HG02885 (cell line): Measurements from ENCODE around the gene MRTFA.
A peak's percentile ranks its signal among the peaks of the same experiment; 100 is the strongest.

Experiments
- ATAC-seq: cut with Tn5 transposase; IDR thresholded peaks from one replicate; pipeline ENCODE4 v1.9.1; 2021; ENCODE audit warnings: mild to moderate bottlenecking; ENCODE audit not compliant: unreplicated experiment, poor library complexity

Gene MRTFA

DNA sequence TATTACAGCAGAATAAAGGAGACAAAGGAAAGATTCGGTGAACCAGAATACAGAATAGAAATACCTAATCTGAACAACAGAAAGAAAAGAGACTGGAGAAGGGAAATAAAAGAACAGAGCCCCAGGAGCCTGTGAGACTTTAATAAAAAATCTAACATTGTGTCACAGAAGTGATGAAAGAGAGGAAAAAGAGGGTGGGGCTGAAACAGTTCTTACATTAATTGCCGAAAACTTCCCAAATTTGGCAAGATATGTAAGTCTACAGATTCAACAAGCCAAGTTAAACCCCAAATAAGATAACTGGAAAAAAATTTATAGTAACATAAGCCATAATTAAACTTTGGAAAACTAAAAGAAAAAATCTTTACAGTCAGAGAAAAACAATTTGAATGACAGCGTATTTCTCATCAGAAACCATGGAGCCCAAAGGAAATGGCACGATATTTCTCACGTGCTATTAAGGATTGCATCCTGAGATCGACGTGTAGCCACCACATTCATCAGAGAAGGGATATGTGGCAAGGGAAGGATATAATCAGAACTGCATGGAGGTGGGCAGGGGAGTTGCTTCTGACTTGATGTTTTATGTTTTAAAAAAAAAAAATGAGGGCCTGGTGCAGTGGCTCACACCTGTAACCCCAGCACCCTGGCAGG lies 192.2 kb downstream of the MRTFA start:
- ATAC-seq = no peak

- no peak for ATAC-seq
Observed at GRCh38 chr22:40443732-40444131, 192.8 kb downstream of the MRTFA start.

- no peak for ATAC-seq
Observed at GRCh38 chr22:40441761-40442390, 194.6 kb downstream of the MRTFA start.

DNA sequence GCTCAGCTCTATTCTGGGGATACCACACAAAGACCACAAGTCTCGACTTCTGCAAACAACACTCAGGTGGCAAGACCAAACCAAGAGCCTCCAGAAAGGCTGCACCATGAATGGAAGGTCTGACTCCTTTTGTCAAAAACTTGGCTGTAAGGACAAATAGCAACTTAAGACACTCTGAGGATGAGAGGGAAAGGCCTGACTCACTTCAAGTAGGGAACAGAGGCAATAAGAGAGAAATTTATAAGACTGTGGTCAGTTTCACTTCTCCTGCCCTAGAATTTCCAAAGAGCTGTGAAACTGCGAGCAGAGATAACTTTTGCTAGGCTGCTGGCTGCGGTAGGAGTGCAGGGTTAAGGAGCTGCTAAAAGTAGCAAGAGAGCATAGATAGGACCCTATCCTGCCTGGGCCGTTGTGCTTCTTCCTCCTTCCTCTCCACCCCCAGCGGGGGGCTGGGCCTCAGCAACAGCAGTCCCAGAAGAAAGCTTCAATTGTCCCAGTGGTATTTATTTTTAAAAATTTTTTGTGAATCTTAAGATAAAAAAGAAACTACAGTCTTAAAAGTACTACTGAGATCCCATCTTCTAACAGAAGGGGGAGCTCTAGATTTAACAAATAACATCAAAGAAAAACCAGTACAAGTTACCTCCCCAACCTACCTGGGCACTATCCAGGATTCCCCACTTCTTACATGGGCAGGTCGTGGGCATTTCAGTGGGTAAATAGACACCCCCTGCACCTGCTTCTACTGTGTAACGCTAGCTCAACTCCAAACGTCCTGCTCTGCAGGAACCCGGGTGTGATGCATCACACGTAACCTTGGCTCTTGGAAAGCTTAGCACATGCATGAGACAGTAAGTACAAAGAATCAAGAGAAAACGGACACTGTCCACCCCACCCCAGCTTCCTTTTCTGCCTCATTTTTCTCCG lies 199.8 kb downstream of the MRTFA start:
- peak; percentile 72 for ATAC-seq

DNA sequence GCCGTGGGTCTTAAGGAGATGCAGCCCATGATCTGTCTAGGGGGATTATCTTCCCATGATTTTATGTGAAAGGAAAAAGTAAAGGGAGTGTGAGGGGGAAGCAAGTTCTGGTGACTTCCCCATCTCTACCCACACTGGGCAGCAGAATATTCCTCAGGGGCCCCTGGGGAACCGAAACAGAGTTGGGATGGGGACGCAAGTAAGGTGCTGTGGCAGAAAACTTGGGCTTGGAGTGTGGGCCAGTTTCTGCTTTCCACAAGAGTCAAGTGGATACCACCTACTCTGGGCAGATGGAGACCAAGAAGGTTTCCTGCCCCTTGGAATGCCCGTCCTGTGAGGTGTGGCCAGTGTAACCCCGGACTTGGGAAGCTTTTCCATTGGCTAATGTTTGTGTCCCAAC lies 201.8 kb downstream of the MRTFA start:
- no peak for ATAC-seq

DNA sequence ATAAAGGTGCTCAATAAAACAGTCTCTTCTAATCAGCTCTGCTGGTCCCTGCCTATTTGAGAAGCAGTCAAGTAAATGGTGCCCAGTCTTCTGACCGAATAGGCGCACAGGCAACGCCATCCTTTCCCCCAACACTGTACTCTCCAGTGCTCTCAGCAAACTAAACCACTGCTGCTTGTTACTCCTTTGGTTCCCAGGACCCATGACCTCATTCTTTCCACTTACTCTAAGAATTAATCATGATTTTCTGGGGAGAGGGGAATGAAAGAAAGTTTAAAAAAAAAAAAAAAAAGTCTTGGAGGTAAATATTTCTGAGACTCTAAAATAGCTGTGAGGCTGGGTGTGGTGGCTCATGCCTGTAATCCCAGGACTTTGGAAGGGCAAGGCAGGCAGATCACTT lies 202.4 kb downstream of the MRTFA start:
- no peak for ATAC-seq

DNA sequence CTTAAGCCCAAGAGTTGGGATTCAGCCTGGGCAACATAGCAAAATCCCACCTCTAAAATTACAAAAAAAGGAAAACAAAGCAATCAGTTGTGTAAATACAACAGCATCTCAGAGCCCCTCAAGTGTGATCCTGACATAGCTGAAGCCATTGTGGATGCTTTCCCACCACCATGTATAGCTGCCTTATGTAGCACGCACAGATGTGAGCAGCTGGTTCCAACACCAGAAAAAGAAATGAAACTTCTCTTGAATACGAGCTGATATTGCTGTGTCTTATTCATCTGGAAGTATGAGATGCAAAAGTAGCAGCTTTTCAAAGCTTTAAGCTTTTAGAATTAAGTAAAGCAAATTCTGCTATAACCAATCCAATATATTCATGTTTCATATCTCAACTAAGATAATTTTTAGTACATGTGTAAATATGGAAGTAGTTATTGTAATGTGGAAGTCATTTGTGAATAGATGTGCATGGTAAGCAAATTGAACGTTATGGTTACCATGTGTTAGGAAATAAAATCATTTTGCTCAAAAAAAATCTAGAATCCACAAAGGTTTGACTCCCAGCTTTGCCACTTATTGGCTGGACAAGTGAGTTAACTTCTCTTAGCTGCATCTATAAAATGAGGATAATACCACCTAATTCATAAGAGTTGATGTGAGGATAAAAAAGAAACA lies 203.0 kb downstream of the MRTFA start:
- no peak for ATAC-seq

GRCh38 chr22:40432625-40433024 lies 203.9 kb downstream of the MRTFA start:
- no peak for ATAC-seq

GRCh38 chr22:40432157-40432556 lies 204.4 kb downstream of the MRTFA start:
- ATAC-seq = no peak

DNA sequence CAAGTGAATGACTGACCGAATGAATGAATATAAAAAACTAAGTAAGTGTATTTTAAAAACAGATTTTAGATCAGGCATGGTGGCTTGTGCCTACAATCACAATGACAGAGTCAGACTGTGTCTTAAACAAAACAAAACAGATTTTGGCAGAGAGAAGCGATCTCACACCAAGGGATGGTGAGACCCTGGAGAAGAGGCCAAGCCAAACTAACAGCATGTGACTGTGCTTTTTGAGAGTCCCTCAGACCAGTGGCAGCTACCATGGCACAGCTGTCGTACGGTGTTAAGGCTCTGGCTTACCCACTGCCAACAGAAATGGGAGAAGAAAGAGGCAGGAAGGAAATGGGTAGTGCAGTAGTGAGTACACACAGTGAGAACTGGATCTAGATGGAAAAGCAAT lies 205.5 kb downstream of the MRTFA start:
- ATAC-seq = no peak

GRCh38 chr22:40429481-40429880 lies 207.0 kb downstream of the MRTFA start:
- no peak for ATAC-seq

DNA sequence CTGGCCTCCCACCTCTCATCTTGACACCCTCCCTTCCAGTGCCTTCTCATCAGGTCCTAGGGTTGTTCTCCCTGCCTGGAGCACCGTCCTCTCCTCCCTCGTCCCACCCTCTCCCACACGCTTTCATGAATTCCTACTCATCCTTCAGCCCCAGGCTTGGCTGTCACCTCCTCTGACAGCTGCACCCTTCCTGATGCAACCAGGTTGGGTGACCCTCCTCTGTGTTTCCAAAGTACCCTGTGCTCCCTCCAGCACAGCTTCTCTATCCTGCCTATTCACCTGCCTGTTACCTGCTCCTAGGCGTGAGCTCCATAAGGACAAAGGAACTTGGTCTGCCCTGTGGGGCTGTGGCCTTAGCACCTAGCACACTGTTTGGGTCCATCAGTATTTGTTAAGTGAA lies 207.7 kb downstream of the MRTFA start:
- no peak for ATAC-seq

GRCh38 chr22:40426594-40427333 lies 209.8 kb downstream of the MRTFA start:
- no peak for ATAC-seq

DNA sequence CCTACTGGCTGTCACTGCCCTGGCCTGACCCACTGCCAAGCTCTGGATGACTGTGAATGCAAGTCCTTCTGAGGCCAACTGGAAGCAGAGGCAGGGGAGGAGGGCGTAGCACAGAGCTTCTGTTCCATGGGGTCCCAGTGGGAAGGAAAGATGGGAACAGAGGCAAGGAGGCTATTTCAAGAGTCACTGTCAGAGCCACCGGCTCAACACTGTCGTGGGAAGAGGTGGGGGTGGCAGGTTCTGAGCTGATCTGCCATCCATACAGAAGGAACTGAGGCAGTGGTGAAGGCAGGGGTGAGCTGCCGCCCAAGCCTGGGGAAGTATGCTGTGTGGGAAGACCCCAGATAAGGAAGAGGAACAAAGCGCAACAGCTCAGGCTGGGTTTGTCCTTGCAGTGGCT lies 211.4 kb downstream of the MRTFA start:
- no peak for ATAC-seq

- no peak for ATAC-seq
Observed at GRCh38 chr22:40423882-40424640, 212.5 kb downstream of the MRTFA start.

DNA sequence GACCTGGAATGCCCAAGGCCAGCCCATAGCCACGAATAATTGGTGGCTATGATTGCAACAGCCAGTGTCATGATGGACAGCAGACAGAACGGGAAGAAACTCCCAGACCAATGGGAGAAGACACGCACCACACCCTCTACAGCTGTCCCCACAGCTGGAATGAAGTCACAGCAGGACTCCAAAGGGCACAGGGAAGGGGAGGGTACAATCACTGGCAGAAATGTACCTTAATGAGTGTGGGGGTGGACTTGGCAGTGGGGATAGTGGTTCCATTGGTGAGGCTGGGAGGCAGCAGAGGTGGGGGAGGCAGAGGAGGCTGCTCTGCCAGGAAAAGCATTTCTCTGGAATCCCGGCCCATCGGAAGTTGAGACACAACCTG lies 213.2 kb downstream of the MRTFA start:
- ATAC-seq = no peak

- no peak for ATAC-seq
Observed at GRCh38 chr22:40422558-40423309, 213.8 kb downstream of the MRTFA start.

DNA sequence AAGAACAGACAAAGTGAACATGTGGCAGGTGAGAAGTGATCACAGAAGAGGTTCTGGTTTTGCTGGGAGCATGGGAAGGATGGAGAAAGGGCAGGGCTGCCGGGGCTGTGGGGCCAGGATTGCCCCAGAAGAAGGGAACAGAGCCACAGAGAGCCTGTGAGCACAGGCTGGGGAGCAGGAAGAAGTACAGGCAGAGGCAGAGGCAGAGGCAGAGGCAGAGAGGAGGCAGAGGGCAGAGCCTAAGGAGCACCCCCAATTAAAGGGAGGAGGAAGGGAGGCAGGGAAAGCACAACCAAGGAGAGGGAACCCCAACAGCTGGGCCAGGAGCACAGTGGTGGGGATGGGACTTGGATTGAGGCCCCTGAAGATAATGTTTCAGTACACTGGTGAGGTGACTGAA lies 214.6 kb downstream of the MRTFA start:
- ATAC-seq = no peak

DNA sequence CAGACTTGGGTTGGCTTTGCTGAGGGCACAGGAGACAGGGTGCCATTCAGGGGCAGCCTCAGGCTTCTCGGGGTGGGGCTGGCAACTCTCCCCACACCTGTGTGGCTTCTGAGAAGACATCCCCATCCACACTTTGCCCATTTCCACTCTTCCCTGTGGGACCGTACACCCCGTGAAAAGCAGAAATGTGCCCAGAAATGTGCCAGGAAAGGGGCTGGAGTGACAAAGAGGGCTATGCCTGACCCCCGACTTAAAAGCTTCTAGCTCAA lies 215.5 kb downstream of the MRTFA start:
- no peak for ATAC-seq
